Measurements from ENCODE around the gene SYNGAP1. TPM values are rescaled to one million over a fixed set of nuclear protein-coding genes. Genes with fewer than 3 reads are reported as not detected.

Gene SYNGAP1
- total and polyA plus RNA-seq, 2 of the 4 experiments (the other 2 are of a cell fraction): 1.4 to 17.0 TPM

- no peak overlapping the region for H3K23ac ChIP-seq (ENCODE audit: low read depth, low read length)
- H2AFZ ChIP-seq (replicated peaks; ENCODE audit: low read length, poor library complexity): no peak overlapping the region
- intact Hi-C loops (cut with micrococcal nuclease): no loop called here
- H3K56ac ChIP-seq (ENCODE audit: extremely low read depth, insufficient read depth, low read length): no peak overlapping the region
- ChIA-PET CTCF (interaction anchor here (1.2 kb wide), 1 partner anchor 10 kb away, joined by 7 read pairs; no protein-coding TSS in a partner anchor), POLR2A (ENCODE audit: unreplicated experiment) (no interaction called here)
- H4K20me1 ChIP-seq (ENCODE audit: insufficient read depth, low read length): no peaks in the 10 kb centered on the region
- H3K4me3 ChIP-seq (ENCODE audit: insufficient read depth, low read depth, low read length): no peak overlapping the region
- no peak overlapping the region for H4K5ac ChIP-seq (ENCODE audit: low read depth, low read length)
- no peak overlapping the region for H2BK5ac ChIP-seq (ENCODE audit: low read depth, low read length, poor library complexity, severe bottlenecking)
- no peaks in the 10 kb centered on the region for H3K79me1 ChIP-seq (ENCODE audit: low read depth in 1 of 2, low read length in 2 of 2)
- H4K91ac ChIP-seq (ENCODE audit: insufficient read depth, low read depth, low read length): no peak overlapping the region
- no peak overlapping the region for H2BK20ac ChIP-seq (ENCODE audit: low read depth, low read length)
- H3K14ac ChIP-seq (replicated peaks; ENCODE audit: low read depth, low read length): no peak overlapping the region
- H3K9ac ChIP-seq (ENCODE audit: low read depth, low read length): no peak overlapping the region
- H3K36me3 ChIP-seq (ENCODE audit: control insufficient read depth, insufficient read depth, low read length): no peaks in the 10 kb centered on the region
- dilution Hi-C loops (cut with HindIII; ENCODE audit: low sequenced_read_pairs, unreplicated experiment): no loop called here
- no peak overlapping the region for H2AK5ac ChIP-seq (ENCODE audit: low read depth, low read length)
- WGBS, 2 experiments (ENCODE audit: extremely low coverage in 2 of 2, insufficient read length in 1 of 2): 100% methylated on average over 1 of the region's 2 CpGs; no CpG with 5 or more reads in 1 of the 2 experiments
- in situ Hi-C loops (cut with MboI; ENCODE audit: low sequenced_read_pairs): no loop called here
- H3K9me3 ChIP-seq (ENCODE audit: control insufficient read depth, insufficient read depth, low read length): no peaks in the 10 kb centered on the region
- H2BK15ac ChIP-seq (ENCODE audit: low read depth, low read length): no peak overlapping the region
- no peaks in the 10 kb centered on the region for H3K9me1 ChIP-seq (ENCODE audit: insufficient read depth, low read length)
- H4K8ac ChIP-seq (ENCODE audit: low read depth in 2 of 2, low read length in 2 of 2): no peak overlapping the region
- H3K4me1 ChIP-seq (ENCODE audit: control insufficient read depth, insufficient read depth, low read length): no peaks in the 10 kb centered on the region
- no peak overlapping the region for H3K4ac ChIP-seq (ENCODE audit: low read depth, low read length)
- no TSS peak for BruUV-seq (replicated peaks)
- DNase-seq (no peak), ATAC-seq (ENCODE audit: low read depth) (no peak)
- 0 out of 2 replicates have a peak, but pooled peaks cover 2% of the 10 kb centered on the region for H3K27me3 ChIP-seq (ENCODE audit: control insufficient read depth, insufficient read depth, low read length)
- no peak overlapping the region for H3K27ac ChIP-seq (ENCODE audit: insufficient read depth, low read length)
- no peak overlapping the region for H3K18ac ChIP-seq (ENCODE audit: low read depth, low read length)
- H2BK120ac ChIP-seq (ENCODE audit: low read depth, low read length): no peak overlapping the region
- no peak overlapping the region for H2AK9ac ChIP-seq (replicated peaks; ENCODE audit: low read depth, low read length, poor library complexity)
- TF ChIP-seq MXI1 (IDR thresholded peaks at IDR 0.05; ENCODE audit: borderline replicate concordance, low read depth, low read length): no peak
- no peak for TF ChIP-seq POLR2A (IDR thresholded peaks at IDR 0.05; ENCODE audit: low read depth, low read length)
- TF ChIP-seq MAZ (IDR thresholded peaks at IDR 0.05; ENCODE audit: borderline replicate concordance, low read depth, low read length): no peak
- TF ChIP-seq SMC3 (IDR thresholded peaks at IDR 0.05; ENCODE audit: low read depth, low read length): no peak
- TF ChIP-seq RAD21 (IDR thresholded peaks at IDR 0.05; ENCODE audit: low read length): no peak
- no peak for TF ChIP-seq USF2 (IDR thresholded peaks at IDR 0.05; ENCODE audit: low read depth, low read length)
- TF ChIP-seq CHD1 (IDR thresholded peaks at IDR 0.05; ENCODE audit: low read depth, low read length): no peak
- no peak for TF ChIP-seq FOS (IDR thresholded peaks at IDR 0.05; ENCODE audit: low read depth, low read length)
- H3K4me2 ChIP-seq (ENCODE audit: low read depth, low read length): no peak overlapping the region
These were observed 39.4 kb upstream of the SYNGAP1 start for GRCh38 chr6:33380272-33380981.
